GM13977 (cell line): ENCODE measurements around the gene UNC13B.

Experiments
- DNase-seq: peaks from one replicate; pipeline ENCODE4 v3.0.0; 2012; ENCODE audit warnings: low spot score
- in situ Hi-C: fragments of 300-500 bp; cut with MboI; formaldehyde crosslinking; loops from one replicate; pipeline ENCODE4 v1.12.0; 2022; ENCODE audit warnings: low sequenced_read_pairs, low pct_unique_long_range_greater_than_20kb, mixed read lengths, inconsistent platforms; ENCODE audit not compliant: unreplicated experiment
- TF ChIP-seq, protein P1 (sequence below): IDR thresholded peaks from 2 replicates; pipeline ENCODE4 v1.5.1; 2012; ENCODE audit warnings: mild to moderate bottlenecking, control low read depth; ENCODE audit not compliant: insufficient read depth; ENCODE audit errors: extremely low read depth, missing control alignments

UNC13B gene

DNA sequence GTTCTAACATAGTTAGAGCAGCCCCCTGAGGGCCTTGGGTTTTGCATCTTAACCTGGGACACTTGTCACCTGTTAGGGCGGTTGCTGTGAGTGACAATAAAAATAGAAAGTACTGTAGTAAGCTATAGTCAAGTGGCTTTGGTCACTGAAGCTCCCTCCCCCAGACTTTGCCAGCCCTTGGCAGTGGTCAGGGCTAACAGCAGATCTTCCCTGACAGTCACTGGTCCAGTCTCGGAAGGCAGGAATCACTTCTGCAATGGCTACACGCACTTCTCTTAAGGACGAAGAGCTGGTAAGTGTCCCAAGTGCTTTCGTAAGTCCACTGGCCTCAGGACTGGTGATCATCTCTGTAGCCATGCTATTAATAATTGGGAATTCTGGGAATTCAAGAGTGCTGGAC lies 213.1 kb downstream of the UNC13B start:
- TF ChIP-seq, protein P1, sequence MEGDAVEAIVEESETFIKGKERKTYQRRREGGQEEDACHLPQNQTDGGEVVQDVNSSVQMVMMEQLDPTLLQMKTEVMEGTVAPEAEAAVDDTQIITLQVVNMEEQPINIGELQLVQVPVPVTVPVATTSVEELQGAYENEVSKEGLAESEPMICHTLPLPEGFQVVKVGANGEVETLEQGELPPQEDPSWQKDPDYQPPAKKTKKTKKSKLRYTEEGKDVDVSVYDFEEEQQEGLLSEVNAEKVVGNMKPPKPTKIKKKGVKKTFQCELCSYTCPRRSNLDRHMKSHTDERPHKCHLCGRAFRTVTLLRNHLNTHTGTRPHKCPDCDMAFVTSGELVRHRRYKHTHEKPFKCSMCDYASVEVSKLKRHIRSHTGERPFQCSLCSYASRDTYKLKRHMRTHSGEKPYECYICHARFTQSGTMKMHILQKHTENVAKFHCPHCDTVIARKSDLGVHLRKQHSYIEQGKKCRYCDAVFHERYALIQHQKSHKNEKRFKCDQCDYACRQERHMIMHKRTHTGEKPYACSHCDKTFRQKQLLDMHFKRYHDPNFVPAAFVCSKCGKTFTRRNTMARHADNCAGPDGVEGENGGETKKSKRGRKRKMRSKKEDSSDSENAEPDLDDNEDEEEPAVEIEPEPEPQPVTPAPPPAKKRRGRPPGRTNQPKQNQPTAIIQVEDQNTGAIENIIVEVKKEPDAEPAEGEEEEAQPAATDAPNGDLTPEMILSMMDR: no peak
- in situ Hi-C loops: no loop called here
- no peak for DNase-seq

DNA sequence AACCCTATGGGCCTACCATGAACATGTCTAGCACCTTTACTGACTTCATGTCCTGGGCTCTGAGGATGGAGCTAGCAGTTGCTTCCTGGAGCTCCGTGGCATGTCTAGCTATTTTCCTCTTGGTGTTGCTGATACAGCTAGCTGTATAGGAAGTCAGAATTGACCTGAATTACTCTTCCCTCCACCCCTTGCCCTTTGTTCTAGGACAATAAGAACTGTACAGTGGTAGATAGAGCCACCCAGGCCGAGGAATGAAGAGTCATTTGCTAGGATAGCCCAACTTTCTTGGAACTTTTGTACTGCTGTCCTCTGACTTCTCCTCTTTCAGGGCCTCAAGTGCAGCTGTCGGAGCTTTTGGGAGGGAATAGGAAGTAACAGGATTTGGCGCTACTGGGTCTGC lies 218.2 kb downstream of the UNC13B start:
- DNase-seq: no peak
- in situ Hi-C loops: no loop called here
- TF ChIP-seq, protein P1: no peak

DNA sequence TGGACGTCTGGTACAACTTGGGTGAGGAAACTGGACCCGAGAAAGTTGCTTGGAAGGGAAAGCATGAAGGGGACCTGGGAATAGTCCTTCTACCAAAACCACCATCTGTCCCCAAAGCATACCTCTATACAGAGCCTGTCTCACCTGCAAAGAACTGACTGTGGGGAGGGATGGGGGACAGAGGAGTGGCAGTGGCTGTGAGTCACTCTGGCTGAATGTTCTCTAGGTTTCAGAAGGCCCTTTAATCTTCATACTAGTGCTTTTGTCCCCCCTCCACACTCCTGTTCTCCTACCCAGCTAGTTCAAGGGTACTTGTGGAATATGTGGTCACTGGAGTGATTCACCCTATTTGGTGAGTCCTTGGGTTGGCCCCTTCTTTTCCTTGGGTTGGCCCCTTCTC lies 218.8 kb downstream of the UNC13B start:
- in situ Hi-C loops: no loop called here
- TF ChIP-seq, protein P1: no peak
- no peak for DNase-seq

DNA sequence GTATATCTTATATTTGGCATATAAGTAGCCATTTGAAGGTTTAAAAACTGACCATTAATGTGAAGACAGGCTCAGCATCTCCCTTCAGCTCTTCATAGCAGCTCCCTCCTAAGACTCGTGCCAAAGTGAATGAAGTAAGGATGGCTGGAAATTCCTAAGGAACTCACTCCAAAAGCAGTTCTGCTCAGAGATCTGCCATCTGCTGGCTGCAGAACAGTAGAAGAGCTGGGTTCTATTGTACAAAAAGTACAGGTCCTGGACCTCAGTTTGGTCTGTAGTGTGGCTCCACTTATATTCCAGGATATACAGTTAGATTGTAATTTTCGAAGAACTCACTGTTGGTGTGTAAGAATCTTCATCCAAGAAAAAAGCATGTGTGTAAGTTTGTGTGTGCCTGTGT lies 223.2 kb downstream of the UNC13B start:
- in situ Hi-C loops: no loop called here
- DNase-seq: no peak
- TF ChIP-seq, protein P1: no peak

DNA sequence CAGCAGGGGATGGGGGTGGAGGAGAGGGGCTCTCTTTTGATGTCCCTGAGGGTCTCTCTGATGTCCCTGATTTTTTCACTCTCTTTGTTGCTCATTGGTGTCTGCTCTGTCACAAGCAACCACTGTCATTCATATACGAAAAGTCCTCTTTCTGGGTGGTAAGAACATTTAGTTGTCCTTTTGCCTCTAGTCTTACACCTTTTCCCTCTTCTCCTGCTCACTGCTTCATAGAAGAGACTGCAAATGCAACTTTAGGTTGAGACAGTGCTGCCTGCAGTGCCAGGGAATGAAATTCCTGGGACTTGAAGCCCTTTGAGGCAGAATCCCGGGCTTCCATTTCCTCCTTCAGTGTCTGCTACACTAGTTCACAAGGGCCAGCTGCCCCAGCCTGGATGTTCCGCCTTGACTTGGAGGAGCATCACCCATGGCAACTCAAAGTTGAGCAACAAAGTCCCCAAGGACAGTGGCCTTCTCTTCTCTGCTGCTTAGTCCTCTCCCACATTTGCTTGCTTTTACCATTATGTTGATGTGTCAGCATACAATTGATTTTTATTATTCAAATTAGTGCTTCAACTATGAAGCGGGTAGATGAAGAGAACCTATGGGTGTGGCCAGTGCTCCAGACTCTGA lies 233.4 kb downstream of the UNC13B start:
- DNase-seq: no peak
- TF ChIP-seq, protein P1: no peak
- in situ Hi-C loops: no loop called here

DNA sequence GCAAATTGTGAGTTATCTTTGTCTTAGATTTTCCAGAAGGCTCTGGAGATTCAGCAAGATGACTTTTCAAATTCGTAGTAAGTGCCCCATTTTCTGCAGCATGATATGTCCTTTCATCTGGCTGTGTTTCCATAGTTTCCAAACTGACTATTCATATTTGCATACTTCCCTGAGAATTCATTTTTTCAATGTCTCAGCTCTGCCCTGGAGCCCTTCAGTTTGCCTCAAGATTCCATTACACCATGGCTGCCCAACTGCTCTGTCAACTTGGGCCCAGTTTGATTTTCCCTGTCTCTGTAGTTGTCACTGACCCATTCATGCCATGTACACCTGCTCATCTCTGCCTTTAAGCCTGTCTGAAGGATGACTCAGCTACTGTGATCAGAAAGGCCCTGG lies 233.9 kb downstream of the UNC13B start:
- no peak for DNase-seq
- TF ChIP-seq, protein P1: no peak
- in situ Hi-C loops: no loop called here
